Naive thymus-derived CD8-positive, alpha-beta T cell (primary cell): ENCODE measurements around the gene MUCL1. TPM values are rescaled to one million over a fixed set of nuclear protein-coding genes. Genes with fewer than 3 reads are reported as not detected.
"Not testable (repeated sequence)": the region's sequence is repeated elsewhere in the genome, so short reads cannot be mapped to it uniquely, and the experiment has no call there.

Experiments used
- ATAC-seq, 2 donors: fragments of 150-1000 bp; cut with Tn5 transposase in 1 of 2; sonication (Bioruptor Pico), chemical (Tn5 transposase) in 1 of 2; 1 replicate in 1 of 2; 2 replicates in 1 of 2; pipeline ENCODE4 v1.10.0; 2021; ENCODE audit warnings: mild to moderate bottlenecking in 2 of 2, moderate library complexity in 2 of 2
- POLR2A ChIA-PET: fragments of 350-600 bp; sonication (Branson Sonifier 250); formaldehyde crosslinking; loops from one replicate; lab custom pipeline; 2021; ENCODE audit warnings: antibody characterized with exemption; lab: Charles Lee
- DNase-seq, 10 donors: peaks; one replicate each; pipeline versions ENCODE4 v3.0.0 to v3.0.0-alpha.2; 2020 to 2022
- H3K27ac Mint-ChIP-seq, 10 donors: one replicate each; pipeline ENCODE4 v1.8.0; 2020 to 2022; ENCODE audit warnings: mild to moderate bottlenecking in 10 of 10, mixed read lengths in 10 of 10, moderate library complexity in 4 of 10, inconsistent platforms in 1 of 10
- H3K27me3 Mint-ChIP-seq, 5 donors: one replicate each; pipeline ENCODE4 v1.8.0; 2021 to 2022; ENCODE audit warnings: mixed read lengths in 5 of 5
- H3K36me3 Mint-ChIP-seq, 3 donors: one replicate each; pipeline ENCODE4 v1.8.0; 2020 to 2022; ENCODE audit warnings: mixed read lengths in 3 of 3, mild to moderate bottlenecking in 2 of 3, inconsistent platforms in 1 of 3
- H3K4me1 Mint-ChIP-seq, 4 donors: one replicate each; pipeline ENCODE4 v1.8.0; 2021 to 2022; ENCODE audit warnings: mixed read lengths in 4 of 4
- H3K4me3 Mint-ChIP-seq, 10 donors: one replicate each; pipeline ENCODE4 v1.8.0; 2020 to 2022; ENCODE audit warnings: mild to moderate bottlenecking in 10 of 10, mixed read lengths in 10 of 10, moderate library complexity in 6 of 10, inconsistent platforms in 1 of 10
- H3K9me3 Mint-ChIP-seq, 9 donors: one replicate each; pipeline ENCODE4 v1.8.0; 2020 to 2022; ENCODE audit warnings: mixed read lengths in 9 of 9, mild to moderate bottlenecking in 3 of 9, inconsistent platforms in 1 of 9, moderate library complexity in 1 of 9
- polyA plus RNA-seq, 3 donors: library from polyadenylated mRNA; unstranded; fragments of 300-500 nt; fragmentation: Illumina TruSeq; gene quantifications; one replicate each; pipeline ENCODE4 v1.2.3, GENCODE V29; 2021
- total RNA-seq, 8 experiments: library from RNA in 2 of 8; stranded (reverse) in 2 of 8; gene quantifications; one replicate each; pipeline ENCODE4 v1.2.3 and lab custom pipeline; 2021 to 2026

Gene MUCL1
- total and polyA plus RNA-seq, 5 experiments from 2014 or later = not detected

- Mint-ChIP-seq H3K27me3 (peaks cover 0 to 22% (median 8%) of the 10 kb centered on the region in 5 donors), H3K4me1 (no peaks in the 10 kb centered on the region), H3K4me3 (no peak overlapping the region), H3K9me3 (no peaks in the 10 kb centered on the region), H3K36me3 (no peaks in the 10 kb centered on the region), H3K27ac (no peak overlapping the region)
- ATAC-seq (no peak), DNase-seq (no peak)
- POLR2A ChIA-PET = no interaction called here
Measured at GRCh38 chr12:54865683-54866324, 11.5 kb downstream of the MUCL1 start.

- H3K4me3 Mint-ChIP-seq = no peak overlapping the region
- no peaks in the 10 kb centered on the region for H3K4me1 Mint-ChIP-seq
- no peaks in the 10 kb centered on the region for H3K9me3 Mint-ChIP-seq
- no peaks in the 10 kb centered on the region for H3K36me3 Mint-ChIP-seq
- H3K27ac Mint-ChIP-seq = no peak overlapping the region
- peaks cover 0 to 16% (median 0%) of the 10 kb centered on the region in 5 donors for H3K27me3 Mint-ChIP-seq
- DNase-seq (no peak), ATAC-seq (no peak)
- POLR2A ChIA-PET = no interaction called here
Measured at GRCh38 chr12:54868690-54869089, 14.4 kb downstream of the MUCL1 start.

GRCh38 chr12:54870048-54870447, 15.7 kb downstream of the MUCL1 start:
- POLR2A ChIA-PET = no interaction called here
- H3K4me3 Mint-ChIP-seq = no peak overlapping the region
- no peak overlapping the region for H3K27ac Mint-ChIP-seq
- H3K9me3 Mint-ChIP-seq = no peaks in the 10 kb centered on the region
- H3K36me3 Mint-ChIP-seq = no peaks in the 10 kb centered on the region
- DNase-seq = no peak
- no peaks in the 10 kb centered on the region for H3K4me1 Mint-ChIP-seq
- no peak for ATAC-seq
- H3K27me3 Mint-ChIP-seq = peaks cover 0 to 16% (median 0%) of the 10 kb centered on the region in 5 donors

- no peak for ATAC-seq
- H3K9me3 Mint-ChIP-seq = no peaks in the 10 kb centered on the region
- POLR2A ChIA-PET = no interaction called here
- H3K27me3 Mint-ChIP-seq = peaks cover 0 to 16% (median 0%) of the 10 kb centered on the region in 5 donors
- no peak for DNase-seq
- H3K36me3 Mint-ChIP-seq = no peaks in the 10 kb centered on the region
- H3K4me1 Mint-ChIP-seq = no peaks in the 10 kb centered on the region
- H3K27ac Mint-ChIP-seq = no peak overlapping the region
- no peak overlapping the region for H3K4me3 Mint-ChIP-seq
Measured at GRCh38 chr12:54870617-54871016, 16.3 kb downstream of the MUCL1 start.

- Mint-ChIP-seq H3K27ac (no peak overlapping the region), H3K4me1 (no peaks in the 10 kb centered on the region), H3K9me3 (no peaks in the 10 kb centered on the region), H3K36me3 (no peaks in the 10 kb centered on the region), H3K27me3 (peaks cover 0 to 3% (median 0%) of the 10 kb centered on the region in 5 donors), H3K4me3 (no peak overlapping the region)
- ATAC-seq (no peak), DNase-seq (no peak)
- POLR2A ChIA-PET = no interaction called here
Measured at GRCh38 chr12:54879150-54879549, 24.8 kb downstream of the MUCL1 start.

GRCh38 chr12:54879579-54879978, 25.3 kb downstream of the MUCL1 start:
- H3K27ac Mint-ChIP-seq = no peak overlapping the region
- DNase-seq (no peak), ATAC-seq (no peak)
- H3K9me3 Mint-ChIP-seq = peaks cover 0 to 3% (median 0%) of the 10 kb centered on the region in 9 donors
- no peak overlapping the region for H3K4me3 Mint-ChIP-seq
- POLR2A ChIA-PET = no interaction called here
- H3K27me3 Mint-ChIP-seq = peaks cover 0 to 6% (median 0%) of the 10 kb centered on the region in 5 donors
- H3K36me3 Mint-ChIP-seq = no peaks in the 10 kb centered on the region
- H3K4me1 Mint-ChIP-seq = no peaks in the 10 kb centered on the region

- no peaks in the 10 kb centered on the region for H3K4me1 Mint-ChIP-seq
- peaks cover 0 to 4% (median 0%) of the 10 kb centered on the region in 9 donors for H3K9me3 Mint-ChIP-seq
- no peak for ATAC-seq
- H3K27ac Mint-ChIP-seq = no peak overlapping the region
- POLR2A ChIA-PET = no interaction called here
- no peak for DNase-seq
- H3K36me3 Mint-ChIP-seq = peaks cover 0 to 2% (median 0%) of the 10 kb centered on the region in 3 donors
- peaks cover 0 to 10% (median 0%) of the 10 kb centered on the region in 5 donors for H3K27me3 Mint-ChIP-seq
- H3K4me3 Mint-ChIP-seq = no peak overlapping the region
Measured at GRCh38 chr12:54882079-54882478, 27.8 kb downstream of the MUCL1 start.

- POLR2A ChIA-PET, ATAC-seq: not testable (repeated sequence)
Measured at GRCh38 chr12:54882597-54882996, 28.3 kb downstream of the MUCL1 start.

GRCh38 chr12:54888428-54888827, 34.1 kb downstream of the MUCL1 start:
- H3K9me3 Mint-ChIP-seq, H3K4me3 Mint-ChIP-seq: not testable (repeated sequence)
- peaks cover 1 to 16% (median 4%) of the 10 kb centered on the region in 5 donors for H3K27me3 Mint-ChIP-seq

More at GRCh38 chr12:54882597-54882996, 28.3 kb downstream of the MUCL1 start:
- peaks cover 0 to 15% (median 0%) of the 10 kb centered on the region in 5 donors for H3K27me3 Mint-ChIP-seq
- H3K4me1 Mint-ChIP-seq, H3K36me3 Mint-ChIP-seq, H3K27ac Mint-ChIP-seq, DNase-seq, H3K9me3 Mint-ChIP-seq, H3K4me3 Mint-ChIP-seq: not testable (repeated sequence)

GRCh38 chr12:54890339-54890738, 36.0 kb downstream of the MUCL1 start:
- ATAC-seq = no peak
- Mint-ChIP-seq H3K9me3 (peaks cover 0 to 7% (median 0%) of the 10 kb centered on the region in 9 donors), H3K27me3 (peaks cover 1 to 16% (median 4%) of the 10 kb centered on the region in 5 donors), H3K27ac (no peak overlapping the region), H3K4me1 (no peaks in the 10 kb centered on the region), H3K36me3 (peaks cover 0 to 2% (median 0%) of the 10 kb centered on the region in 3 donors), H3K4me3 (no peak overlapping the region)
- POLR2A ChIA-PET = no interaction called here
- no peak for DNase-seq

More at GRCh38 chr12:54888428-54888827, 34.1 kb downstream of the MUCL1 start:
- H3K36me3 Mint-ChIP-seq, POLR2A ChIA-PET, DNase-seq, H3K4me1 Mint-ChIP-seq, ATAC-seq, H3K27ac Mint-ChIP-seq: not testable (repeated sequence)

GRCh38 chr12:54891717-54892478, 37.6 kb downstream of the MUCL1 start:
- Mint-ChIP-seq H3K9me3 (peaks cover 0 to 5% (median 0%) of the 10 kb centered on the region in 9 donors), H3K4me3 (no peak overlapping the region), H3K4me1 (no peaks in the 10 kb centered on the region), H3K27ac (peak overlapping the region in 1 of 10 donors; percentile 3), H3K27me3 (peaks cover 1 to 7% (median 3%) of the 10 kb centered on the region in 5 donors), H3K36me3 (no peaks in the 10 kb centered on the region)
- no peak for ATAC-seq
- DNase-seq = no peak
- POLR2A ChIA-PET = no interaction called here
